Measurements from ENCODE around the gene FAM187B.

FAM187B gene

GRCh38 chr19:35184267-35184666, 44.3 kb downstream of the FAM187B start:
- no peak overlapping the region for H3K27ac ChIP-seq
- TF ChIP-seq ZFX (IDR thresholded peaks at IDR 0.05), result no peak

DNA sequence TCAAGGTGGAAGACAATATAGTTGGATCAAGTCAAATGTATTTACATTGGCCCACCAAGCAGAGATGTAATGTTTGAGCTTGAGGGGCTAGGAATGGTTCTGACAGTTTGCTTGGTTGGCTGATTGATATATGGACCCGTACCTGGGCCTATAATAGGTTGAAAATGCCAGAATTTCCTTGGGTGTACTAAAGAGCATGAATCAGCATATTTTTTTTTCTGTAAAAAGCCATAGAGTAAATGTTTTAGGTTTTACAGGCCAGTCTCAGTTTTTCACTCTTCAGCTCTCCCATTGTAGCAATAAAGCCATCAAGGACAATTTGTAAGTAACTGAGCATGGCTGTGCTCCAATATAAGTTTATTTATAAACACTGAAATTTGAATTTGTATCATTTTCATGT, 47.2 kb downstream of the FAM187B start:
- no peak for TF ChIP-seq ZFX (IDR thresholded peaks at IDR 0.05)
- TF ChIP-seq, protein P1, sequence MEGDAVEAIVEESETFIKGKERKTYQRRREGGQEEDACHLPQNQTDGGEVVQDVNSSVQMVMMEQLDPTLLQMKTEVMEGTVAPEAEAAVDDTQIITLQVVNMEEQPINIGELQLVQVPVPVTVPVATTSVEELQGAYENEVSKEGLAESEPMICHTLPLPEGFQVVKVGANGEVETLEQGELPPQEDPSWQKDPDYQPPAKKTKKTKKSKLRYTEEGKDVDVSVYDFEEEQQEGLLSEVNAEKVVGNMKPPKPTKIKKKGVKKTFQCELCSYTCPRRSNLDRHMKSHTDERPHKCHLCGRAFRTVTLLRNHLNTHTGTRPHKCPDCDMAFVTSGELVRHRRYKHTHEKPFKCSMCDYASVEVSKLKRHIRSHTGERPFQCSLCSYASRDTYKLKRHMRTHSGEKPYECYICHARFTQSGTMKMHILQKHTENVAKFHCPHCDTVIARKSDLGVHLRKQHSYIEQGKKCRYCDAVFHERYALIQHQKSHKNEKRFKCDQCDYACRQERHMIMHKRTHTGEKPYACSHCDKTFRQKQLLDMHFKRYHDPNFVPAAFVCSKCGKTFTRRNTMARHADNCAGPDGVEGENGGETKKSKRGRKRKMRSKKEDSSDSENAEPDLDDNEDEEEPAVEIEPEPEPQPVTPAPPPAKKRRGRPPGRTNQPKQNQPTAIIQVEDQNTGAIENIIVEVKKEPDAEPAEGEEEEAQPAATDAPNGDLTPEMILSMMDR (conservative IDR thresholded peaks at IDR 0.05), result no peak
- H3K27ac ChIP-seq, result no peak overlapping the region

DNA sequence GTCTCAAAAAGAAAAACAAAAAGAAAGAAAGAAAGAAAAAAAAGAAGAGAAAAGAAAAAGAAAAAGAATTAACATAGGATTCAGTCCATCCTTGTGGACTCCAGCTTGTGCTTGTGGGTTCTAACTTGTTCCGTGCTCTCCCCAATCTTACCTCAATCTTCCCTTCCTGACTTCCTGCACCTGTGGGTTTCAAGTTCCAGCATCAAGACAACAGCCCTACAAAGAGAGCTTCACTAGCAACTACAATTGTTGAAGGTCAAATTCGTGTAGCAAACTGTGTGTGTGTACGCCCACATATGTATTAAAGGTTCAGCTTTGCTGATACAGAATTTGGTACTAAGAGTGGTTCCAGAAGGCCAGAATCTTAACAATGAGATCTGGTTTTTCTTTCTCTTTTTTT, 48.7 kb downstream of the FAM187B start:
- no peak overlapping the region for H3K27ac ChIP-seq
- TF ChIP-seq, protein P1 (conservative IDR thresholded peaks at IDR 0.05), result no peak
- TF ChIP-seq ZFX (IDR thresholded peaks at IDR 0.05), result no peak

DNA sequence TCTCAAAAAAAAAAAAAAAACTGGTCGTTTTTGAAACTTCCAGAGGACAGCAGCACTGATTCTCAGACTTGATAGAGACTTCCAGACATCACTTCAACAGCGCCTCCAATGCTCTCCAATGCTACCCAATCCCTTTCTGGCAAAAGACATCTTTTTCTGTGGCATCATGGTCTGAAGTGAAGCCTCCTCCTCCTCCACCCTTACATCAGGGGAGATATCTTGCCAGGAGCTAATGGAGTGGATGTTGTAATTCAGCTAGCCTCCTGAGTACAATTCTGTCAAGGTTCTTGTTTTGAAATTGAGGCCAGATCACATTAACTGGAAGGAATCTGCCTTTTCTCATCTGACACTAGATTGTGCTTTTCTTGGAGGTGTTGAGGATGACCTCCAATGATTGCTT, 49.8 kb downstream of the FAM187B start:
- no peak for TF ChIP-seq ZFX (IDR thresholded peaks at IDR 0.05)
- TF ChIP-seq, protein P1 (conservative IDR thresholded peaks at IDR 0.05), result no peak
- no peak overlapping the region for H3K27ac ChIP-seq

GRCh38 chr19:35177377-35178274, 50.9 kb downstream of the FAM187B start:
- H3K27ac ChIP-seq, result no peak overlapping the region
- no peak for TF ChIP-seq ZFX (IDR thresholded peaks at IDR 0.05)
- TF ChIP-seq, protein P1 (conservative IDR thresholded peaks at IDR 0.05), result no peak

DNA sequence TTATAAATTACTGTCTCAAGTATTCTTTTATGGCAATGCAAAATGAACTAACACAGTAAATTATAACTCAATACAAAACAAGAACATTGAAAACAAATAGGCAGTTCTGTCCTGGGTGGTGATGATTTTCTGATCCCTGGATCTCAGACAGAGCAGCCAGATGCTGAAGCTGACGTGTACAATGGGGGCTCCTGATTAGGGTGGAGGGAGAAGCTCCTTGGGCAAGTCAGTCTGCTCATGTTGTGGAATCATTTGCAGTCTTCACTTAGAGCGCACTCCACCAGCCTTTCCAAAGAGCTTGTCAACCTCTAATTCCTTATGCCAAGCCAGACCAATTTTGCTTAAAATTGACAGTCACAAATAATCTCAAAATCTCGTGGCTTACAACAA, 52.4 kb downstream of the FAM187B start:
- H3K27ac ChIP-seq, result no peak overlapping the region
- TF ChIP-seq, protein P1 (conservative IDR thresholded peaks at IDR 0.05), result no peak
- no peak for TF ChIP-seq ZFX (IDR thresholded peaks at IDR 0.05)
